ENCODE measurements around the gene SPRY2. TPM values are rescaled to one million over a fixed set of nuclear protein-coding genes. Genes with fewer than 3 reads are reported as not detected.

SPRY2 gene
- total and polyA plus RNA-seq, 2 of the 13 experiments (the other 11 are each of a cell fraction or from before 2014, with no cell fraction given): 7.4 to 25.1 TPM

DNA sequence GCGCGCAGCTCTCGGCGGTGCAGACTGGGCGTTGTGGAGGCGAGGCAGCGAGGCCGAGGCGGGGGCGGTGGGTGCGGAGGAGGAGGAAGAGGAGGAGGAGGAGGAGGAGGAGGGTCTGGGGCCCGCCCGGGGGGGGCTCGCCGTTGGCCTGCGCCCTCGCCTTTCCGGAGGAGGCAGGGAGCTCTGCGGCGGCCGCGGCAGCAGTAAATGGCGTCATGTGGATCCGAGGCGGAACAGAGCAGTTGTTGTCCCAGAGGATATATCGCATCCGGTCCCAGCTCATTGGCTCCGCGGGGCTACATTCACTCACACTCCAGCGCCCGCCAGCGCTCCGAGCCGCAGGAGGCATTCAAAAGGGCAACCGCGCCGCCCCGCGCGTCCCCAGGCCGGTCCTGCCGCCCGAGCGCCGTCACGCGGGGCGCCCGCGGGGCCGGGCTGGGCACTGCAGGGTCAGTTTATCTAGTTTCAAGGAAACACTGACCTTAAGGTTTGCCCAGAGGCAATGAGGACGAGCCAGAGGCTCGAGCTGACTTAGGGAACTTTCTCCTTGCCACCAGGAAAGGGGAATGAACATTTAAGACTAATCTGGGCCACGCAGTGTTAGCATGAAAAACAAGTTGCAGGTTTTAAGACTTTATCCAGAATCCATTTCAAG, at the start of gene SPRY2 (continued):
- TF ChIP-seq, protein P1, sequence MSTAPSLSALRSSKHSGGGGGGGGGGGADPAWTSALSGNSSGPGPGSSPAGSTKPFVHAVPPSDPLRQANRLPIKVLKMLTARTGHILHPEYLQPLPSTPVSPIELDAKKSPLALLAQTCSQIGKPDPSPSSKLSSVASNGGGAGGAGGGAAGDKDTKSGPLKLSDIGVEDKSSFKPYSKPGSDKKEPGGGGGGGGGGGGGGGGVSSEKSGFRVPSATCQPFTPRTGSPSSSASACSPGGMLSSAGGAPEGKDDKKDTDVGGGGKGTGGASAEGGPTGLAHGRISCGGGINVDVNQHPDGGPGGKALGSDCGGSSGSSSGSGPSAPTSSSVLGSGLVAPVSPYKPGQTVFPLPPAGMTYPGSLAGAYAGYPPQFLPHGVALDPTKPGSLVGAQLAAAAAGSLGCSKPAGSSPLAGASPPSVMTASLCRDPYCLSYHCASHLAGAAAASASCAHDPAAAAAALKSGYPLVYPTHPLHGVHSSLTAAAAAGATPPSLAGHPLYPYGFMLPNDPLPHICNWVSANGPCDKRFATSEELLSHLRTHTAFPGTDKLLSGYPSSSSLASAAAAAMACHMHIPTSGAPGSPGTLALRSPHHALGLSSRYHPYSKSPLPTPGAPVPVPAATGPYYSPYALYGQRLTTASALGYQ (CRISPR knock-in tag; IDR thresholded peaks at IDR 0.05): 0 out of 2 replicates have a peak, but pooled peaks have one; percentile 29
- TF ChIP-seq, protein P2, sequence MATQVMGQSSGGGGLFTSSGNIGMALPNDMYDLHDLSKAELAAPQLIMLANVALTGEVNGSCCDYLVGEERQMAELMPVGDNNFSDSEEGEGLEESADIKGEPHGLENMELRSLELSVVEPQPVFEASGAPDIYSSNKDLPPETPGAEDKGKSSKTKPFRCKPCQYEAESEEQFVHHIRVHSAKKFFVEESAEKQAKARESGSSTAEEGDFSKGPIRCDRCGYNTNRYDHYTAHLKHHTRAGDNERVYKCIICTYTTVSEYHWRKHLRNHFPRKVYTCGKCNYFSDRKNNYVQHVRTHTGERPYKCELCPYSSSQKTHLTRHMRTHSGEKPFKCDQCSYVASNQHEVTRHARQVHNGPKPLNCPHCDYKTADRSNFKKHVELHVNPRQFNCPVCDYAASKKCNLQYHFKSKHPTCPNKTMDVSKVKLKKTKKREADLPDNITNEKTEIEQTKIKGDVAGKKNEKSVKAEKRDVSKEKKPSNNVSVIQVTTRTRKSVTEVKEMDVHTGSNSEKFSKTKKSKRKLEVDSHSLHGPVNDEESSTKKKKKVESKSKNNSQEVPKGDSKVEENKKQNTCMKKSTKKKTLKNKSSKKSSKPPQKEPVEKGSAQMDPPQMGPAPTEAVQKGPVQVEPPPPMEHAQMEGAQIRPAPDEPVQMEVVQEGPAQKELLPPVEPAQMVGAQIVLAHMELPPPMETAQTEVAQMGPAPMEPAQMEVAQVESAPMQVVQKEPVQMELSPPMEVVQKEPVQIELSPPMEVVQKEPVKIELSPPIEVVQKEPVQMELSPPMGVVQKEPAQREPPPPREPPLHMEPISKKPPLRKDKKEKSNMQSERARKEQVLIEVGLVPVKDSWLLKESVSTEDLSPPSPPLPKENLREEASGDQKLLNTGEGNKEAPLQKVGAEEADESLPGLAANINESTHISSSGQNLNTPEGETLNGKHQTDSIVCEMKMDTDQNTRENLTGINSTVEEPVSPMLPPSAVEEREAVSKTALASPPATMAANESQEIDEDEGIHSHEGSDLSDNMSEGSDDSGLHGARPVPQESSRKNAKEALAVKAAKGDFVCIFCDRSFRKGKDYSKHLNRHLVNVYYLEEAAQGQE (IDR thresholded peaks at IDR 0.05; ENCODE audit: borderline replicate concordance in 1 of 2, low read depth in 1 of 2, low read length in 2 of 2): peak in 1 of 2 experiments; percentile 68; a peak in 1 of 4 replicates
- no peak for TF ChIP-seq MIER2 (CRISPR knock-in tag; IDR thresholded peaks at IDR 0.05)
- no peak for TF ChIP-seq ARID2 (CRISPR knock-in tag; IDR thresholded peaks at IDR 0.05; ENCODE audit: borderline replicate concordance)
- TF ChIP-seq SOX5 (CRISPR knock-in tag; IDR thresholded peaks at IDR 0.05; ENCODE audit: borderline replicate concordance): peak; percentile 52; the same call in 1 of the 2 replicates
- no peak for TF ChIP-seq ZNF577 (CRISPR knock-in tag; IDR thresholded peaks at IDR 0.05; ENCODE audit: borderline replicate concordance, low read depth)
- TF ChIP-seq, protein P3, sequence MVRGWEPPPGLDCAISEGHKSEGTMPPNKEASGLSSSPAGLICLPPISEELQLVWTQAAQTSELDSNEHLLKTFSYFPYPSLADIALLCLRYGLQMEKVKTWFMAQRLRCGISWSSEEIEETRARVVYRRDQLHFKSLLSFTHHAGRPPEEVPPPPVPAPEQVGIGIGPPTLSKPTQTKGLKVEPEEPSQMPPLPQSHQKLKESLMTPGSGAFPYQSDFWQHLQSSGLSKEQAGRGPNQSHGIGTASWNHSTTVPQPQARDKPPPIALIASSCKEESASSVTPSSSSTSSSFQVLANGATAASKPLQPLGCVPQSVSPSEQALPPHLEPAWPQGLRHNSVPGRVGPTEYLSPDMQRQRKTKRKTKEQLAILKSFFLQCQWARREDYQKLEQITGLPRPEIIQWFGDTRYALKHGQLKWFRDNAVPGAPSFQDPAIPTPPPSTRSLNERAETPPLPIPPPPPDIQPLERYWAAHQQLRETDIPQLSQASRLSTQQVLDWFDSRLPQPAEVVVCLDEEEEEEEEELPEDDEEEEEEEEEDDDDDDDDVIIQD (CRISPR knock-in tag; IDR thresholded peaks at IDR 0.05; ENCODE audit: low read depth): no peak
- TF ChIP-seq, protein P4, sequence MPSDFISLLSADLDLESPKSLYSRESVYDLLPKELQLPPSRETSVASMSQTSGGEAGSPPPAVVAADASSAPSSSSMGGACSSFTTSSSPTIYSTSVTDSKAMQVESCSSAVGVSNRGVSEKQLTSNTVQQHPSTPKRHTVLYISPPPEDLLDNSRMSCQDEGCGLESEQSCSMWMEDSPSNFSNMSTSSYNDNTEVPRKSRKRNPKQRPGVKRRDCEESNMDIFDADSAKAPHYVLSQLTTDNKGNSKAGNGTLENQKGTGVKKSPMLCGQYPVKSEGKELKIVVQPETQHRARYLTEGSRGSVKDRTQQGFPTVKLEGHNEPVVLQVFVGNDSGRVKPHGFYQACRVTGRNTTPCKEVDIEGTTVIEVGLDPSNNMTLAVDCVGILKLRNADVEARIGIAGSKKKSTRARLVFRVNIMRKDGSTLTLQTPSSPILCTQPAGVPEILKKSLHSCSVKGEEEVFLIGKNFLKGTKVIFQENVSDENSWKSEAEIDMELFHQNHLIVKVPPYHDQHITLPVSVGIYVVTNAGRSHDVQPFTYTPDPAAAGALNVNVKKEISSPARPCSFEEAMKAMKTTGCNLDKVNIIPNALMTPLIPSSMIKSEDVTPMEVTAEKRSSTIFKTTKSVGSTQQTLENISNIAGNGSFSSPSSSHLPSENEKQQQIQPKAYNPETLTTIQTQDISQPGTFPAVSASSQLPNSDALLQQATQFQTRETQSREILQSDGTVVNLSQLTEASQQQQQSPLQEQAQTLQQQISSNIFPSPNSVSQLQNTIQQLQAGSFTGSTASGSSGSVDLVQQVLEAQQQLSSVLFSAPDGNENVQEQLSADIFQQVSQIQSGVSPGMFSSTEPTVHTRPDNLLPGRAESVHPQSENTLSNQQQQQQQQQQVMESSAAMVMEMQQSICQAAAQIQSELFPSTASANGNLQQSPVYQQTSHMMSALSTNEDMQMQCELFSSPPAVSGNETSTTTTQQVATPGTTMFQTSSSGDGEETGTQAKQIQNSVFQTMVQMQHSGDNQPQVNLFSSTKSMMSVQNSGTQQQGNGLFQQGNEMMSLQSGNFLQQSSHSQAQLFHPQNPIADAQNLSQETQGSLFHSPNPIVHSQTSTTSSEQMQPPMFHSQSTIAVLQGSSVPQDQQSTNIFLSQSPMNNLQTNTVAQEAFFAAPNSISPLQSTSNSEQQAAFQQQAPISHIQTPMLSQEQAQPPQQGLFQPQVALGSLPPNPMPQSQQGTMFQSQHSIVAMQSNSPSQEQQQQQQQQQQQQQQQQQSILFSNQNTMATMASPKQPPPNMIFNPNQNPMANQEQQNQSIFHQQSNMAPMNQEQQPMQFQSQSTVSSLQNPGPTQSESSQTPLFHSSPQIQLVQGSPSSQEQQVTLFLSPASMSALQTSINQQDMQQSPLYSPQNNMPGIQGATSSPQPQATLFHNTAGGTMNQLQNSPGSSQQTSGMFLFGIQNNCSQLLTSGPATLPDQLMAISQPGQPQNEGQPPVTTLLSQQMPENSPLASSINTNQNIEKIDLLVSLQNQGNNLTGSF (CRISPR knock-in tag; IDR thresholded peaks at IDR 0.05): 0 out of 2 replicates have a peak, but pooled peaks have one; percentile 56
- TF ChIP-seq ZNF674 (CRISPR knock-in tag; IDR thresholded peaks at IDR 0.05; ENCODE audit: low read depth): no peak
- no peak for TF ChIP-seq MED8 (CRISPR knock-in tag; IDR thresholded peaks at IDR 0.05; ENCODE audit: insufficient replicate concordance)
- TF ChIP-seq, protein P5, sequence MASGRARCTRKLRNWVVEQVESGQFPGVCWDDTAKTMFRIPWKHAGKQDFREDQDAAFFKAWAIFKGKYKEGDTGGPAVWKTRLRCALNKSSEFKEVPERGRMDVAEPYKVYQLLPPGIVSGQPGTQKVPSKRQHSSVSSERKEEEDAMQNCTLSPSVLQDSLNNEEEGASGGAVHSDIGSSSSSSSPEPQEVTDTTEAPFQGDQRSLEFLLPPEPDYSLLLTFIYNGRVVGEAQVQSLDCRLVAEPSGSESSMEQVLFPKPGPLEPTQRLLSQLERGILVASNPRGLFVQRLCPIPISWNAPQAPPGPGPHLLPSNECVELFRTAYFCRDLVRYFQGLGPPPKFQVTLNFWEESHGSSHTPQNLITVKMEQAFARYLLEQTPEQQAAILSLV (CRISPR knock-in tag; IDR thresholded peaks at IDR 0.05; ENCODE audit: borderline replicate concordance): peak; percentile 21; the same call in 1 of the 2 replicates
- peak; percentile 77 for TF ChIP-seq MED1 (CRISPR knock-in tag; IDR thresholded peaks at IDR 0.05)
- TF ChIP-seq ESRRA (CRISPR knock-in tag; IDR thresholded peaks at IDR 0.05; ENCODE audit: low read depth): no peak
- TF ChIP-seq JARID2 (CRISPR knock-in tag; IDR thresholded peaks at IDR 0.05; ENCODE audit: insufficient replicate concordance): no peak

Measured in HepG2 (cell line).